Measurements from ENCODE around the gene SETD4. TPM values are rescaled to one million over a fixed set of nuclear protein-coding genes. Genes with fewer than 3 reads are reported as not detected.

The SETD4 gene
- total RNA-seq, 1 experiment from 2014 or later: 22.7 TPM

- no peak overlapping the region for H3K27ac ChIP-seq (ENCODE audit: low read depth, low read length)
- no peak overlapping the region for H3K9ac ChIP-seq (ENCODE audit: low read length)
- TF ChIP-seq MAX (IDR thresholded peaks at IDR 0.05) (no peak), ELF1 (IDR thresholded peaks at IDR 0.05; ENCODE audit: borderline replicate concordance, low read depth) (no peak), CTCF (IDR thresholded peaks at IDR 0.05 in 2 of 3, conservative IDR thresholded peaks at IDR 0.05 in 1 of 3; ENCODE audit: borderline replicate concordance in 1 of 3, insufficient read depth in 1 of 3, low read depth in 2 of 3, low read length in 2 of 3) (no peak), SRF (IDR thresholded peaks at IDR 0.05; ENCODE audit: low read depth) (no peak), EGR1 (IDR thresholded peaks at IDR 0.05; ENCODE audit: low read depth) (no peak), ZFX (IDR thresholded peaks at IDR 0.05) (no peak), YY1 (IDR thresholded peaks at IDR 0.05; ENCODE audit: extremely low read depth, insufficient replicate concordance, low read depth, low read length) (no peak), ZBTB33 (IDR thresholded peaks at IDR 0.05; ENCODE audit: extremely low read depth, insufficient replicate concordance, low read length) (no peak)
- peaks cover 0 to 2% of the 10 kb centered on the region in 2 experiments; a peak in 1 of 4 replicates for H3K4me1 ChIP-seq (ENCODE audit: control insufficient read depth in 1 of 2, insufficient read depth in 2 of 2, low read length in 2 of 2)
- H3K9me3 ChIP-seq (ENCODE audit: control insufficient read depth in 1 of 2, insufficient read depth in 1 of 2, low read depth in 1 of 2, low read length in 2 of 2): no peaks in the 10 kb centered on the region
- no peak for ATAC-seq
- no TSS peak for BruUV-seq (replicated peaks)
- intact Hi-C loops (cut with micrococcal nuclease): loop anchor here (5.0 to 10.0 kb wide), 2 partner anchors 590 to 1332 kb away; no protein-coding TSS in a partner anchor
- no peak overlapping the region for H3K4me3 ChIP-seq (replicated peaks in 1 of 2; ENCODE audit: low read depth in 1 of 2, low read length in 2 of 2)
- H3K79me2 ChIP-seq (ENCODE audit: insufficient read depth, low read length): no peaks in the 10 kb centered on the region
- H3K9me2 ChIP-seq (ENCODE audit: insufficient read depth): no peaks in the 10 kb centered on the region
- DNase-seq (ENCODE audit: low read depth, low spot score): no peak
- H3K36me3 ChIP-seq (ENCODE audit: control insufficient read depth in 1 of 2, insufficient read depth in 2 of 2, low read length in 2 of 2): no peaks in the 10 kb centered on the region
- no peaks in the 10 kb centered on the region for H3K27me3 ChIP-seq (ENCODE audit: insufficient read depth, low read length)
- no peak overlapping the region for H2AFZ ChIP-seq (ENCODE audit: low read depth, low read length, poor library complexity, severe bottlenecking)
- no peak overlapping the region for H3K4me2 ChIP-seq (ENCODE audit: low read length)
- no peaks in the 10 kb centered on the region for H4K20me1 ChIP-seq (ENCODE audit: insufficient read depth)
- ChIA-PET CTCF (no interaction called here), RAD21 (ENCODE audit: low non-redundant PET in 1 of 2, low total read pairs in 2 of 2, uncharacterized antibody in 2 of 2, unreplicated experiment in 2 of 2) (no interaction called here), POLR2A (no interaction called here)
Measured at GRCh38 chr21:36024782-36025181, 35.5 kb downstream of the SETD4 start.
